Skin epidermis (tissue), 12 donors: ENCODE data around the gene LRRC3.

ENCODE experiments used
- H3K27ac ChIP-seq, 21 experiments: fragments of 200-600 bp; sonication (generic) in 11 of 21; one replicate each; pipeline ENCODE4 v1.5.0; 2020; ENCODE audit warnings: mild to moderate bottlenecking in 3 of 21, inconsistent platforms in 2 of 21, moderate library complexity in 2 of 21
- H3K4me3 ChIP-seq, 7 experiments: fragments of 200-600 bp; sonication (generic) in 2 of 7; one replicate each; pipeline ENCODE4 v1.5.0; 2020; ENCODE audit warnings: inconsistent platforms in 2 of 7, mild to moderate bottlenecking in 2 of 7, moderate library complexity in 1 of 7

The LRRC3 gene

DNA sequence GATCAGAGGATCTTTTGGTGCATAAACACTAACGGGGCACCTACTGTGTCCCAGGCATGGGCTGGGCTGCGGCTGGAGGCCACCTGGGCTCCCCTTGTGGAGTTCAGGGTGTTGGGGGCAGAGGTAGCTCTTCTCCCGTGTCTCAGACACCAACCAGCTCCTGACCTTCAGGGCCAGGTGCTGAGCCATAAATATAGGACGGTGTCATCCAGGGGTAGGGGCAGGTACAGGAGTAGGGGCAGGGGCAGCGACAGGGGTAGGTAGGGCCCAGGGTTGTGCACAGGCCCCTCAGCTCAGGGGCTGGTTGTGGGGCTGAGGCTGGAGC is 18.0 kb upstream of the LRRC3 start:
- no peak overlapping the region for H3K27ac ChIP-seq
- no peak overlapping the region for H3K4me3 ChIP-seq

DNA sequence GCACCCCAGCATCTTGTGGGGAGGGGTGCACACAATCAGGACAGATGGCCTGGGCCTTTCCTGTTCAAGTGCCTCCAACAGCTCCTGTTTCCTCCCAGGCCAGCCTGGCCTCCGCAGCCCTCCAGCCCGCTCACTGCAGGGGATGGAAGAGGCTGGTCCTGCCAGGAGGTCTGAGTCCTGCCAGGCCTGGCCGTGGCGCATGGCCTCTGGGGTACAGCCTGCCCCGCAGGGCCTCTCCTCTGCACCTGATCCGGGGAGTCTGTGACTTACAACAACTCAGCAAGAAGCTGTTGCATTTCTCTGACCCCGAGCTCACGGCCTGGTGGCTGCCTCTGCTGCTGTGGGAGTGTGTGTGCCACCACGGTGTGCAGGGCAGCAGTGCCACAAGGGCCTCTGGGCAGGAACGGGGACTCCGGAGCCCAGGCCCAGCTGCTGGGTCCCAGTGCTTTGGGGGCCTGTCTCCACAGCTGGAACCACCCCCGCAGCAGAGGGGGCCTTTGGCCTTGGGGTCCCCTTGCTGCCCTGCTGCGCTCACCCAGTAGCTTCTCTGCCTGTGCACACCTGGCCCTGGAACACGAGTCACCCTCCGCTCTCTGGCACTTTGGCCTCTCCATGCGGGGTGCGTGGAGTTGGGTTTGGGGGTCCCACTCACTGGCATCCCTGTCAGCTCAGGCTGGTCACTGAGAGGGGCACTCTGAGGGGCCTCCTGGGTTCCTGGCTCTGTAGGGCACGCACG is 17.4 kb upstream of the LRRC3 start:
- Histone ChIP-seq H3K4me3 (no peak overlapping the region), H3K27ac (no peak overlapping the region)

DNA sequence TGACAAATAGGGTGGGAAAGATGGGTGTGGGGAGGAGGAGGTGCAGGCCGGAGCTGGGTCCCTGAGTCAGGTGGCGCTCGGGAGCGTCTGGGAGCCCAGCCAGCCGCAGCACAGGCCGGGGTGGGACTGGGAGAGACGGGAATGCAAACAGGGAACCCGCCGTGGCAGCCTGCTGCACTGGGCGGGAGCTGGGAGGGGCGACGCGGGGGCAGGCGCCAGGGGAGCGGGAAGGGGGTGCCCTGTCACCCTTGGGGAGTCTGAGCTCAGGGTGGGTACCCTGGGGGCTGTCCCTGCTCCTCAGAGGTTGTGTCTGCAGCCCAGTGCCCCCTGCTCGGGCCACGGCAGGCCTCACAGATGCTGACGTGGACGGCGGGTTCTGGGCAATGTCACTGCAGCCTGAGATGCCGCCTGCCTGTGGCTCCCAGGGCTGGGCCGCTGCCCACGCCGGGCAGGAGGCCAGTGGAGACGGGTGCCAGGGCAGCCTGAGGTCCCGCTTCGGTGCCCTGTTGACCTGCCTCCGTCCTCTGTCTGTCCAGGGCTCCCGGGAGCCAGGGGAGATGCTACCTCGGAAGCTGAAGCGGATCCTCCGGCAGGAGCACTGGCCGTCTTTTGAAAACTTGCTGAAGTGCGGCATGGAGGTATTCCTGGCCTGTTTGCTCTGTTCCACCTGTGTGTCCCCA is 16.6 kb upstream of the LRRC3 start:
- H3K4me3 ChIP-seq = no peak overlapping the region
- H3K27ac ChIP-seq = no peak overlapping the region

DNA sequence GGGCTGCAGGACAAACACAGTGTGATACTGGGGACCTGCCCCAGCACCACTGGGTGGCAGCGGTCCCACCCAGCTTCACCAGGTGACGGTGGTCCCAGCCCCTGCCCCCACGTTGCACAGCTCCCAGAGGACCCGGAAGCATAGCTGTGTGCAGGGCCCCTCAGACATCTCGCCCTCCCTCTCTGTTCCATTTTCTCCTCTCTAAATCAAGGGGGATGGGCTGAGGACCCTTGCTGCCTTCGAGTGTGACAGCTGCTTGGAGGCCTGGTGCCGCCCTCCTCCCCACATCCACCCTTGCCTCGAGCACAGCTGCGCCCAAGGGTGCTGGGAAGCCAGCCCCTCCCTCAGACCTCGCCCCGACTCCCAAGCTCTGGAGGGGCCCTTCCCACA is 16.1 kb upstream of the LRRC3 start:
- no peak overlapping the region for H3K27ac ChIP-seq

DNA sequence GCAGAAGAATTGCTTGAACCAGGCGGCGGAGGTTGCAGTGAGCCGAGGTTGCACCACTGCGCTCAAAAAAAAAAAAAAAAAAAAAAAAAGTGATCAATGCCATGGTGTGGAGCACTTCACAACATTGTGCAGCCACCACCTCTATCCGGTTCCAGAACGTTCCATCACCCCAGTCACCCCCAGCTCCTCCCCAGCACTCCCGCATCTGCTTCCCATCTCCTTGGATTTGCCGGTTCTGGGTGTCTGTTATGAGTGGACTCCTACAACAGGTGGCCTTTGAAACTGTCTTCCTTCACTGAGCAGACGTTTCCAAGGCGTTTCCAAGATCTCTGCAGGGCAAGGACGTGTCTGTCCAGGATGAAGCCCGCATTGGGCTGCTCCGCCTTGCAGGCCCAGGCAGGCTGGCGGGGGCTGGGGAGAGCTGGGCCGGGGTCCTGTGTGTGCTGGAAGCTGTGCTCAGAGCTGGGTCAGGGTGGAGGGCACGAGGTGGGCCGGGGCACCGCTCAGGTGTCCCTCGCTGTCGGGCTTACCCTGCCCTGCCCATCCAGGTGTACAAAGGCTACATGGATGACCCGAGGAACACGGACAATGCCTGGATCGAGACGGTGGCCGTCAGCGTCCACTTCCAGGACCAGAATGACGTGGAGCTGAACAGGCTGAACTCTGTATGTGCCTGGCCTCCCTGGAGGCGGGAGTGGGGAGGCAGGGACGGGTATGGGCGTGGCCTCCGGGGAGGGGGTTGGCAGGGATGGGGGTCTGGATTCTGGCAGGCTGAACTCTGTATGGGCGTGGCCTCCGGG is 14.9 kb upstream of the LRRC3 start:
- Histone ChIP-seq H3K27ac (no peak overlapping the region), H3K4me3 (no peak overlapping the region)

More for the DNA sequence above, 16.1 kb upstream of the LRRC3 start:
- no peak overlapping the region for H3K4me3 ChIP-seq

DNA sequence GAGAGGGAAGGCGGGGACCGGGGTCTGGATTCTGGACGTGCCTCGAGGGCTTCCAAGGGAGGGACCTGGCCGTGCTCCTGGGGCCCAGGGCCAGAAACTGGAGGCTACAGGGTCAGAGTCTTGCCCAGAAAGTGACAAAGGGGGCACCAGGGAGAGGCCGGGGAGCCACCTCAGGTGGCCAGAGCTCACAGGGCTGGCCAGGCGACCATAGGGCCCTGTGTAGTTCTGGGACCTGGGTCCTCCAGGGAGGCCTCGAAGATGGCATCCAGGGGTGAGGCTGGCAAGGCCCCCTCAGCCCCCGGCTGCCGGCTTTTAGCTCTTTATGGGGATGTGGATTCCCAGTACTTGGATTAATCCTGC is 14.3 kb upstream of the LRRC3 start:
- Histone ChIP-seq H3K27ac (no peak overlapping the region), H3K4me3 (no peak overlapping the region)

DNA sequence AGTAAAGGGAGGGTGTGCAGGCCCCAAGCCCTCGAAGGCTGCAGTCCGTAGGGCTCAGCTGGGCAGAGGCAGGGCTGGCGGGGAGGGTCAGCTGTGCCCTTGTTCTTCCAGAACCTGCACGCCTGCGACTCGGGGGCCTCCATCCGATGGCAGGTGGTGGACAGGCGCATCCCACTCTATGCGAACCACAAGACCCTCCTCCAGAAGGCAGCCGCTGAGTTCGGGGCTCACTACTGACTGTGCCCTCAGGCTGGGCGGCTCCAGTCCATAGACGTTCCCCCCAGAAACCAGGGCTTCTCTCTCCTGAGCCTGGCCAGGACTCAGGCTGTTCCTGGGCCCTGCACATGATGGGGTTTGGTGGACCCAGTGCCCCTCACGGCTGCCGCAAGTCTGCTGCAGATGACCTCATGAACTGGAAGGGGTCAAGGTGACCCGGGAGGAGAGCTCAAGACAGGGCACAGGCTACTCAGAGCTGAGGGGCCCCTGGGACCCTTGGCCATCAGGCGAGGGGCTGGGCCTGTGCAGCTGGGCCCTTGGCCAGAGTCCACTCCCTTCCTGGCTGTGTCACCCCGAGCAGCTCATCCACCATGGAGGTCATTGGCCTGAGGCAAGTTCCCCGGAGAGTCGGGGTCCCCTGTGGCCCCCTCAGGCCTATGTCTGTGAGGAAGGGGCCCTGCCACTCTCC is 13.6 kb upstream of the LRRC3 start:
- Histone ChIP-seq H3K27ac (no peak overlapping the region), H3K4me3 (no peak overlapping the region)

DNA sequence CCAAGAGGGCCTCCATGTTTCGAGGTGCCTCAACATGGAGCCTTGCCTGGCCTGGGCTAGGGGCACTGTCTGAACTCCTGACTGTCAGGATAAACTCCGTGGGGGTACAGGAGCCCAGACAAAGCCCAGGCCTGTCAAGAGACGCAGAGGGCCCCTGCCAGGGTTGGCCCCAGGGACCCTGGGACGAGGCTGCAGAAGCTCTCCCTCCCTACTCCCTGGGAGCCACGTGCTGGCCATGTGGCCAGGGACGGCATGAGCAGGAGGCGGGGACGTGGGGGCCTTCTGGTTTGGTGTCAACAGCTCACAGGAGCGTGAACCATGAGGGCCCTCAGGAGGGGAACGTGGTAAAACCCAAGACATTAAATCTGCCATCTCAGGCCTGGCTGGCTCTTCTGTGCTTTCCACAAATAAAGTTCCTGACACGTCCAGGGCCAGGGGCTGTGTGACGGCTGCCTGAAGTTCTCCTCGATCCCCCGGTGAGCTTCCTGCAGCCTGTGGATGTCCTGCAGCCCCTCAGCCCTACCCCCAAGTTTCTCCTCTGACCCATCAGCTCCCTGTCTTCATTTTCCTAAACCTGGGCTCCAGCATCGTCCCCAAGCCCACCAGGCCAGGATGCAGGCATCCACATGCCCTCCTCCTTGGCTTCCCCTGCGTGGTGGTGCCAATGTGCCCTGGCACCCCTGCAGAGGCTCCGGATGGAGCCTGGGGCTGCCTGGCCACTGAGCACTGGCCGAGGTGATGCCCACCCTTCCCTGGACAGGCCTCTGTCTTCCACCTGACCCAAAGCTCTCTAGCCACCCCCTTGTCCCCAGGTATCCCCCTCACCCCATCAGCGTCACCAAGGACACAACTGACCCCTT is 12.8 kb upstream of the LRRC3 start:
- no peak overlapping the region for H3K4me3 ChIP-seq
- no peak overlapping the region for H3K27ac ChIP-seq

DNA sequence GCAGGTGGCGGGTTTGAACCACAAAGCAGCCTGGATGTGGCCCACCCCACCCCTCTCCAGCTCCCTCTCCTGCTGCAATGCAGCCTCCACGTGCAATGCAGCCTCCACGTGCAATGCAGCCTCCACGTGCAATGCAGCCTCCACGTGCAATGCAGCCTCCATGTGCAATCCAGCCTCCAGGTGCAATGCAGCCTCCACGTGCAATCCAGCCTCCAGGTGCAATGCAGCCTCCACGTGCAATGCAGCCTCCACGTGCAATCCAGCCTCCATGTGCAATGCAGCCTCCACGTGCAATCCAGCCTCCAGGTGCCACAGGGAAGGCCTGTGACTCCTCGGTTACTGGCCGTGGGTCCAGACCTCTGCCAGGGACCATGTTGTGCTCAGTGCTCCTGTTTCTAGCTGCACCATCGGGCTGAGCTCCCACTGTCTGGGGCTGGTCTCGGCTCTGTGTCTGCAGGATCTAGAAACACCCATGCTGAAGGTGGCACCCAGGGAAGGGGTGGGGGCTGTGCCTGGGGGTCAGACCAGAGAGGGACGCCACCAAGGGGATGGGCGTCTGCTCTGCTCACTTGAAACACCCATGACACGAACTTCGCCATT is 11.9 kb upstream of the LRRC3 start:
- Histone ChIP-seq H3K27ac (no peak overlapping the region), H3K4me3 (no peak overlapping the region)

DNA sequence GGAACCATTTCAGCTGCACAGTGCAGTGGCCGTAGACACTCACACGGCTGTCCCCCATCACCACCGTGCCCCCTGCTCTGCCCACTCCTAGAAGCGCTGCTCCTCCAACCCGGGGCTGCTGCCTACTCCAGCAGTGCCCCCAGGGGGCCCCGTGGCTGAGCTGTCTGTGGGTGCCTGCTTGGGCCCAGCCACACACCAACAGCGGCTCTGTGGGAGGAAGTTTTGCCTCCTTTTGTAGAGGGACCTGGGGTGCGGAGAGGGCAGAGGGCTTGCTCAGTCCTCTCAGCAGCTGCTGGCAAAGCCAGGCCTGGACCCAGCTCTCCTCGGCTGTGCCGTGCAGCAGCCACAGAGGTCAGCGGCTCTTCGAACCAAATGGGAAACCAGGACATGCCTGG is 11.4 kb upstream of the LRRC3 start:
- Histone ChIP-seq H3K4me3 (no peak overlapping the region), H3K27ac (no peak overlapping the region)

DNA sequence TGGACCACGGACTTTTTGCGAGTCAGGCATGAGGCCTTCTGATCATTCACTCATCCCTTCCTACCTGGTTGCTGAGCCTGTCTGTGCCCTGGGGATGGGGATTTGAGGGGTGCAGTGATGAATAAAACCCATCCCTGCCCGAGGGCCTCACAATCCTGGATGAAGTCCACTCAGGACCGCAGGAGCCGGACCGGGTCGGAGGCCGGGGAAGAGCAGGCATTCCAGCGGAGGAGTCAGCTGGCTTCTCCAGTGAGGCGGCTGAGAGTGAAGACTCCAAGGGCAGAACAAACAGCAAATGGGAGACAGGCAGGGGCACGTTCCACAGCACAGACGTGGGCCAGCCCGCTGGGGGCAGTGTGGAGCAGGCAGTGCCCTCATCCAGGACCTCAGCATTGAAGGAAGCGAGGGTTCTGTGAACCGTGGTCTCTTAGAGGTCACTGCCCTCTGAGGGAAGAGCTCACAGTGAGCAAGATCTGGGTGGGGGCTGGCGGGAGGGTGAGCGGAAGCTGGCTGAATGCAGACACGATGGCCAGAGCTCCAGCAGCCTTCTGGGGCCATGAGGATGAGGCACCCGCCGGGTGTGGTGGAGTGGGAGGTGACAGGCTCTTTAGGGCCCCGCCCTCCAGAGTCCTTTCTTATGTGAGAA is 10.9 kb upstream of the LRRC3 start:
- no peak overlapping the region for H3K4me3 ChIP-seq
- no peak overlapping the region for H3K27ac ChIP-seq

DNA sequence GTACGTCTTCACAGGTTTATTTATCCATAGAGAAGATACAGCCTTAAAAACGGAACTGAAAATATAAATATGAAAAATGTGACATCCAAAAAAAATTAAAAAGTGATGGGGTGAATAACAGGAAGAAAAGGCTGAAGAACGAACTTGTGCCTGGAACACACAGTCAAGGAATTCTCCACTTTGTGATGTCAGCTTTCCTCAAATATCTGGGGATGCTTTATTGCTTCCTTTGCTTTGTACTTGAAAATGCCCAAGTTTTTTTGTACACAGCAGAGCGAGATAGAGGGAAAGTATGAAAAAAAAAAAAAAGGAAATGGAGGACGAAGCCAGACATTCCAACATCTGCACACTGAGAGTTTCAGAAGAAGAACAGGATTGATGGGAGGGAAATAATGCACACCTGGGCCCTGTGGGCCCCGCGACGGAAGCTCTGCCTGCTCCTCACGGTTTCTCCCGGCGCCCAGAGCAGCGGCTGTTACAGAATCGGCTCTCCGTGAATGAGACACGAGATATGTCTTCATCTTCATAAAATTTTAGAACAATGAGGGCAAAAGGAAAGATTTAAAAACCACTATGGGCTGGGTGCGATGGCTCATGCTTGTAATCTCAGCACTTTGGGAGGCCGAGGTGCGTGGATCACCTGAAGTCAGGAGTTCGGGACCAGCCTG is 10.0 kb upstream of the LRRC3 start:
- Histone ChIP-seq H3K27ac (peak overlapping the region in 1 of 21 experiments; percentile 22), H3K4me3 (no peak overlapping the region)

DNA sequence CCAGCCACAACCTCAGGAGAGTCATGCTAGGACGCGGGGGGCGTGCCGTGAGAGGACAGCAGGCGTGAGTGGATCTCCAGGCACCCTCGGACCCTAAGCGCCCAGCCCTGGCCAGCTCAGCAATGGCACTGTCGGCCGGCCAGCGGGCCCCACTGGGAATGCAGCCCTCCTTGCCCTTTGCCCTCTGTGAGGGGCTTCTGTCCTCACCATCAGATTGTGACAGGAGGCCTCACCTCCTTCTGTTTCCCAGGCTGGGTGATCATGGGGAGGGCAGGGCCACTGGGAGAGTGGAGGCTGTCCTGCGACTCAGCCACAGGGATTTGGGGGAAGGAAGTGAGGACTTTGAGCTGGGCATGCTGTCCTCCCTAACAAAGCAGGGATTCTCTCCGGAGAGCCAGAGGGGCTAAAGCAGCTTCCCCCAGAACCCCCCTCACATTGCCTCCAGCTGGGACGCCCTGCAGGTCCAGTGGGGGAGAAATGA is 6.6 kb upstream of the LRRC3 start:
- Histone ChIP-seq H3K4me3 (no peak overlapping the region), H3K27ac (no peak overlapping the region)

DNA sequence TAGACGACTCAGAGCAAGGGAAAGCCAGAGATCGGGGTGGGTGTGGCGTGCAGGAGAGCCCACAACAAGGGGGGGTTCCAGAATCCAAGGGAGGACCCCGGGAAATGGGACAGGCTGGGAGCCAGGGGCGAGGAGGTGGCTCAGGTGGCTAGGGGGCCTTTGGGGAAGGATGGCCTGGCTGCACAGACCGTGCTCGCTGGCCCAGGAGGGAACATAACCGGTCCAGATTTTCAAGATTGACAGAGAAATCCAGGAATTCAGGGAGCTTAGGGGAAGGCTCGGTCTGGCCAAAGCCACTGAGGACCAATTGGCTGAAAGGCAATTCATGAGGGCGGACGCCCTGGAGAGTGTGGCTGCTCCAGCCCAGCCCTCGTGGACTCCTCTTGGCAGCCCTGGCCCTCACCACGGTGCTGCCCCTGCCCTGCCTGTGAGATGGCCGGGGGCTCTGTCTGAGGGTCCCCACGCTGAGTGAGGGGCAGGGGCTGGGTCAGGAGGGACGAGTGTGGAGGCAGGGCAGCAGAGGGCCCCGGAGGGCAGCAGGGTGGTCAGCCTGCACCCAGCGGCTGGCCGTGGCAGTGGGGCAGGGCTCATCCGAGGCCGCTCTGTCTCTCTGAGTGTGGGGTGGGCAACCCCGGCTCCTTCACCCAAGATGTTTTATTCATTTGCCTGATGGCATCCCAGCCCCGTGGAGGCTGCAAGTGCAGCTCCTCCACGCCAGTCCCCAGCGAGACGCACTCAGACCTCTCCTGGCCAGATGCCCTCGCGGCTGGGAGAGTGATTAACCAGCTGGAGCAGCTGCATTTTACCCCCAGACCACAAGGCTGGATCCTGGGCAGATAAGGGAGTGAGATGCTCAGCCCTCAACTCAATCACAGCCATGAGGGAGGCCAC is 5.6 kb upstream of the LRRC3 start:
- no peak overlapping the region for H3K27ac ChIP-seq
- H3K4me3 ChIP-seq = no peak overlapping the region

DNA sequence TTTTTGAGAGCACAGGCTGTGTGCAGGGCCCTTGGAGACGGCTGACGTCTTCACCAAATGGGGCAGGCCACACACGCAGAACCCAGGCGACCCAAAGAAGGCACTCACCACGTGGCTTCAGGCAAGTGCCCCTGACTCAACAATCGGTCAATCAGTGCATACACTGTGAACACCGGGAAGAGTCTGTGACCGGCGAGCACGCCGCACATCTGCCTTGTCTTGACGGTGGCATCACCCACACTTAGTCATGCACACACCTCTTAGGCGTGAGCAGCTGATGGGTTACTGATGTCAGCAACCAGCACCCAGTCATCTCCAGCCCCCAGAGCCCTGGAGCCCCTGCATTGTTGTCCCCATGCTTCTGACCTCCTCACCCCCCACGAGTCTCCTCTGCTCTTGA is 4.9 kb upstream of the LRRC3 start:
- no peak overlapping the region for H3K4me3 ChIP-seq
- H3K27ac ChIP-seq = no peak overlapping the region

DNA sequence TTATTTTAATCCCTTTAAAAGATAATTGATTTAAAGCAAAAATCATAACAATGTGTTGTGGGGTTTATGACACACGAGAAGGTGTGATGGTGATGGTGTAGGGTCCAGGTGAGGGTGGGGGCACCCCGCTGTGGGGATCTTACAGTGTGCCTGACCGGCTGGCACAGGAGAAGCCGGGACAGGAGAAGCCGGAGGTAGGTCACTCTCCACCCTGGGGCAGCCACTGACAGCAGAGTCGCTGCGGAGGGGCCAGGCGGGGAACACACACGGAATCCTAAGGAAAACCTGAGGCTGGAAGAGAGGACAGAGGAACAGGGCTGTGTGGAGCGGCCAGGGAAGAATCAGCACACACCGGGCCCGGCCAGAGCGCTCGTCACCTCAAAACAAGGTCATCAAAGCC is 4.3 kb upstream of the LRRC3 start:
- H3K4me3 ChIP-seq = no peak overlapping the region
- H3K27ac ChIP-seq = no peak overlapping the region

DNA sequence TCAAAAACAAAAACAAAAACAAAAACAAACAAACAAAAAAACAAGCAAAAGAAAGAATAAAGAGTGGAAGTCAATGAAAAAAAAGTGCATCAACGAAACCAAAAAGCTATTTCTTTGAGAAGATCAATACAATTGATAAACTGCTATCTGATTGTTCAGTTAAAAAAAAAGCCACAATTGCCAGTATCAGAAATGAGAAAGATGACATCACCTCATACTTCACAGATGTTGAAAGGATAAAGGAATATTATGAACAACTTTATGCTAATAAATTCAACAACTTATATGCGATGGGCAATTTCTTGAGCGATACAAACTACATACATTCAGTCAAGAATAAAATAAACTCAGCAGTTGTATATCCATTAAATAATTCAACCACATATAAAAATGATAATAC is 2.2 kb upstream of the LRRC3 start:
- Histone ChIP-seq H3K27ac (no peak overlapping the region), H3K4me3 (no peak overlapping the region)
